Measurements from ENCODE around the gene MOB3A.

MOB3A gene

DNA sequence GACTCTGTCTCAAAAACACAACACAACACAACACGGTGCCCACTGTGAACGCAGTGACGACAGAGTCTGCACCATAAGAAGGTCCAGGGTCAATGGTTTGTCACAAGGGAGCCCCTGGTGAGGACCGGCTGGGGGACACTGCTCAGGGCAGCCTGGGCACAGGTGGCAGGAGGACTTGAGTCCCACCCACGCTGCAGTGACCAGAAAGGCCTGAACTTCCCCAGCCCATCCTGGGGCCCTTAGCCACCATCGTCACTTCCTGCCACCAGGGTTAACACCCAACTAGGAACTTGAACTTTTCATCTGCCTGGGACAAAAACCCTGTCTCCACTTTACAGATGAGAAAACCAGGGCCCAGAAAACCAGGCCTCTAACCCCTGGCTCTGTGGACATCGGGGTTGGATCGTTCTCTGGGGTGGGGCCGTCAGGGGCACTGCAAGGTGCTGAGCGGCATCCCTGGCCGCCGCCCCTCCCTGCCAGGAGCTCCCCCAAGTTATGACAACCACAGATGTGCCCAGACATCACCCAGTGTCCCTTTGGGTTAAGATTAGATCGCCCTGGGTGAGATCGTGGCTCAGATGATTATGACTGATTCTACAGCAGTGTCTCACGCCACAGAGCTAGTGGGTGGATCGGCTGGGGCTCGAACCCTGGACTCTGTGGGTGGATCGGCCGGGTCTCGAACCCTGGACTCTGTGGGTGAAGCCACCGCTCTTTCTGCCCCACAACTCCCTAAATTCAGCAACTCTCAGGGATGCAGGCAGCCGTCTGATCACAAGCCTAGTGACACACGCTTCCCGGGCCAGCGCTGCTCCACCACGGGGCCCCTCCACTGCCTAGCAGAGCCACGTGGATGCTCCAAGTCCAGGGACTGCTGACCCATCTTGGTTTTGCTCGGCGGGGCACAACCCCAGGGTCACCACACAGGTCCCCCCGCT is 14.0 kb downstream of the MOB3A start:
- DNase-seq (ENCODE audit: low read depth): no peak

DNA sequence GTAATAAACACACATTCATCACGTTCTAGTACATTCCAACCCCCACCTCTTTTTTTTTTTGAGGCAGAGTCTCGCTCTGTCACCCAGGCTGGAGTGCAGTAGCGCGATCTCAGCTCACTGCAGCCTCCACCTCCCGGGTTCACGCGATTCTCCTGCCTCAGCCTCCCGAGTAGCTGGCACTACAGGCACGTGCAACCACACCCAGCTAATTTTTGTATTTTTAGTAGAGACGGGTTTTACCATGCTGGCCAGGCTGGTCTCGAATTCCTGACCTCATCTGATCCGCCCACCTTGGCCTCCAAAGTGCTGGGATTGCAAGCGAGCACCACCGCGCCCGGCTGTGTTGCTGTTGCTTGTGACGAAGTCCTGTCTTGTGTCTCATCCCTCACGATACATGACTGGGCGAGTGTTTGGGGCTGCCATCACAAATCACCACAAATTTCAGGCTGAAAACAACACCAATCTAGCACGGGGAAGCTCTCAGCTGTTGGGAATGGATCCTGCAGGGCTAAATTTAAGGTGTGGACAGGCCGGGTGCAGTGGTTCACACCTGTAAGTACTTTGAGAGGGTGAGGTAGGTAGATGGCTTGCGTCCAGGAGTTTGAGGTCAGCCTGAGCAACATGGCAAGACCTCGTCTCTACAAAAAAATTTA is 15.7 kb downstream of the MOB3A start:
- no peak for DNase-seq (ENCODE audit: low read depth)

DNA sequence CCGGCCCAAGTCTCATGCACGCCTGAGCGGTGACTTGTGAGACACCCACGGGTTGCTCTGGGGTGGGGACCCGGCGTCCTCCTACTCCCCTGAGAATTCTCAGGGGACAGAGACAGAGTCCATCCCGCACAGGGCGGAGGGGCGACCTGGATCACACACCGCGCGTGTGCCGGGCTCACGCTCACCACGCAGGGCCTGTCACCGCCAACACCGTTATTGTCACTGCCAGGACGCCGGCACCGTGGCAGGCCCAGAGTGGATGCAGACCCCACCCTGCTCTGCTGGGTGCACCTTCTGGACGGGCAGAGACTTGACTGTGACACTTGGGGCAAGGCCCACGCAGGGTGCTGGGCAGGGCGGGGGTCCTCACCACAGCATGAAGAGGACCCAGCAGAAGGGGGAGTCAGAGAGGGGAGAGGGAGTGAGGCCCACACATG is 16.2 kb downstream of the MOB3A start:
- no peak for DNase-seq (ENCODE audit: low read depth)

DNA sequence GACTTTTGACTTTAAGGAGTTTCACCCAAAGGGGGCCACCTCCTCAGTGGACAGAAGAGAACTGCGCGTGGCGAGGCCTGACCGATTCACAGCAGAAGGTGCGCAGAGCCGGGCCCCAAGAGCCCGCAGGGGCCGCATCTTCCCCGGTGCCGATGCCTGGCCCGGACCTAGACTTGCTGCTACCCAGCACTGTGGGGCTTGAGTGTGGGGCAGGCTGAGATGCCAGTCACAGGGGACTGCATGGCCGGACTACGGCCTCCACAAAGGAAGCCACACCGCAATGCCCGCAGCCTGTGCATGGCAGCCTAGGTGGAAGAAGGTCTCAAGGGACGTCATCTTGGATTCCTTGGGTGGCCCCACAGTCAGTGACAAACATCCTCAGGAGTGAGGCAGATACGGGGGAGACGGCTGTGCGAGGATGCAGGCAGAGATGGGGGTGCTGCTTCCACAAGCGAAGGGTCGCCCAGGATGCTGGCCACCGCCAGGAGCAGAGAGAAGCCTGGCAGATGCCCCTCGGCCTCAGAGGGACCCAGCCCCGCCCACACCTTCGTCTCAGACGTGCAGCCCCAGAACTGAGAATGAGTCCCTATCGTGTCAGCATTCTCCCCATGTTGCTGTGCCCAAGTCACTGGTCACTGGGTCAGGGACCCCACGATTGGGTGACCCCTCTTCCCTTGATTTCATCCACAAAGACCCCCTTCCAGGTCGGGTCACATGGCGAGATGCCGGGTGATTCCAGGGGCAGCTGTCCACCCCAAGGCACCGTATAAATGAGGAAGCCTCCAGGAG is 16.9 kb downstream of the MOB3A start:
- DNase-seq (ENCODE audit: low read depth): no peak

DNA sequence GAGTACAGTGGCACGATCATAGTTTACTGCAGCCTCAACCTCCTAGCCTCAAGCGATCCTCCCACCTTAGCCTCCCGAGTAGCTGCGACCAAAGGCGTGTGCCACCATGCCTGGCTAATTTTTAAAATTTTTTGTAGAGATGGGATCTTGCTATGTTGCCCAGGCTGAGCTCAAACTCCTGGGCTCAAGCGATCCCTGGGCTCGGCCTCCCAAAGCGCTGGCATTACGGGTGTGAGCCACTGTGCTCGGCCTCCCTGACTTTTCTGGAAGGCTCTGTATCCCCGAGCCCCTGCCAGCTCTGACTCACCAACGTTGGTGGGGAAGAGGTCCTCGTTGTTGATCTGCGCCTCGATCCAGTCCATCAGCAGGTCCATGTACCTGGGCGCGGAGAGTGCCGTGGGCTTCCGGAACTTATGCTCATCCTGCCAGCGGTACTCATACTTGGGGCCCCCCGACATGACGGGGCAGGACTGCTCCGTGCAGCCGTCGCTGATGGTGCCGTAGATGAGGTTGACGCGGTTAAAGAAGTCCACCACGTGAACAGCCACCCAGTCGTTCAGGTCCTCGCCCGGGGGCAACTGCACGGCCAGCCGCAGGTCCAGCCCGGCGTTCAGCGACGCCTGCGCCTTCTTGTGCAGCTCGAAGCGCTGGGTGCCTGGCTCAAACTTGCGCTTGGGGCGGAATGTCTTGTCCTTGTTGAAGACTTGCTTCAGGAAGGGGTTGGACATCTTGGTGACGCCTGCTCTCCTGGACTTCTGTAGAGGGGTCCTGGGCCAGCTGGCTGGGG is 18.1 kb downstream of the MOB3A start:
- DNase-seq (ENCODE audit: low read depth): no peak

DNA sequence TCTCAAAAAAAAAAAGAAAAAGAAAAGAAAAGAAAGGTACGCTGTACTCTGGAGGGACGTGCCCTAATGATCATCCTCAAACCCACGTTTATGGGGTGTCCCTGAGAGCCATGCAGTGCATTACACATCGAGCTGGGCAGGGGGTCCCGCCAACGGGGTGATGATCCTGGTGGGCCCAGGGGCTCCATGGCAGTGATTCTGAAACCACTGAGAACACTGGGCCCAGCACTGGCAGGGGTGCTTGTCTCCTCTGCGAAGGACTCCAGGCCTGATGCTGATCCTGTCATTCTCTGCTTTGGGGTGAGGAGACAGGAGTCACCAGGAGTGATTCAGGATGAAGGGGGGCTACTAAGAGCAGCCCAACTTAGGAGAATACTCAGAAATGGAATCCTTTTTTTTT is 18.7 kb downstream of the MOB3A start:
- DNase-seq (ENCODE audit: low read depth): no peak

DNA sequence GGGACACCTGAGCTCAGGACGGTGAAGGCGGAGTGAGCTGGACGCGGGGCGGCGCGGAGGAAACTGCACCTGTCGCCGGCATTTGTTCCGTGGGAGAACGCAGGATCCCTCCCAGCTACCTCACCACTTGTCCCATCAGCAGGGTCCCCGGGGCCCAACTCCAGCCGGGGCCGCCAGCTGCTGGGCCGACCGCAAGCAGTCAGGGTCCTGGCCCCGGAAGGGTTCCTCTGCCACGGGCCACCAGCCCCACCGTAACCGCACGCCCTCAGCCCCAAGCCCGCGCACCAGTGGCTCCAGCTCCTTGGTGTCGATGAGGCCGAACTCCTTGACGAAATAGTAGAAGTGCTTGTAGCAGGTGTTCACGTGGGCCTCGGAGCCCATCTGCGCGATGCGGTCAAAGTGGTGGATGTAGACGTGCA is 19.6 kb downstream of the MOB3A start:
- no peak for DNase-seq (ENCODE audit: low read depth)

DNA sequence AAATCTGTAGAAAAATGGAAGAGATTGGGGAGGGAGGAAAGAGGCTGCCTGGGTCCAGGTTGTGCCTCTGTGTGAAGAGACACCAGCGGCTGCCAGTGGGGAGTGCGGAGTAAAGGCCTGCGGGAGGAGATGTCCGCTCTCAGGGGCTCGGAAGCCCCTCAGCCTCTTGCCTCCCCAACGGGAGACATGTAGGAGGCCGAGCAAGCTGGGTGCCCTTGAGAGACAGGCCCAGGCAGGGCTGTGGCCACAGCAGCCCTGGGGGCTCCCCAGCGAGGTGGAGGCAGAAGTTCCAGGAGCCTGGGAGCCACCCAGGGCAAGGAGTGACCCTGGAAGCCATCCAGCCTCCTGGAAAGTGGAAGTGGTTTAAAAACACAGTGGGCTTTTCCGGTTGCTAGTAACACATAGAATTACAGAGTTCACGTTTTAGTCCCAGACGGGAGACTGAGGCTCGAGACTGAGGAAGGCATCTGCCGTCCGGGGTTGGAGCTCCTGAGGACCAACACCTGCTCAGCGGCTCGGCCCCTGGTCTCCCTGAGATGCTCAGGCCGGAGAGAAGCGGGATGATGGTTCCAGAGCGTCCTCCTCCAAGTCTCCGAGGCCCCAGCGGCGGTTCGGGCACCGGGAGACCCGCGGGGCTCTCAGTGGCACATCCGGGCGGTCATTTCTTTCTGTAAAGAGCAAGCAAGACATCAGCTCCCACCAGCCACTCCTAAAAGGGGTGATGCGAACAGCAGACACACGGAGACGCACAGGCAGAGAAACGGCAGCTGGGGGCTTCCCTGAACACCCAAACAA is 23.2 kb downstream of the MOB3A start:
- no peak for DNase-seq (ENCODE audit: low read depth)

DNA sequence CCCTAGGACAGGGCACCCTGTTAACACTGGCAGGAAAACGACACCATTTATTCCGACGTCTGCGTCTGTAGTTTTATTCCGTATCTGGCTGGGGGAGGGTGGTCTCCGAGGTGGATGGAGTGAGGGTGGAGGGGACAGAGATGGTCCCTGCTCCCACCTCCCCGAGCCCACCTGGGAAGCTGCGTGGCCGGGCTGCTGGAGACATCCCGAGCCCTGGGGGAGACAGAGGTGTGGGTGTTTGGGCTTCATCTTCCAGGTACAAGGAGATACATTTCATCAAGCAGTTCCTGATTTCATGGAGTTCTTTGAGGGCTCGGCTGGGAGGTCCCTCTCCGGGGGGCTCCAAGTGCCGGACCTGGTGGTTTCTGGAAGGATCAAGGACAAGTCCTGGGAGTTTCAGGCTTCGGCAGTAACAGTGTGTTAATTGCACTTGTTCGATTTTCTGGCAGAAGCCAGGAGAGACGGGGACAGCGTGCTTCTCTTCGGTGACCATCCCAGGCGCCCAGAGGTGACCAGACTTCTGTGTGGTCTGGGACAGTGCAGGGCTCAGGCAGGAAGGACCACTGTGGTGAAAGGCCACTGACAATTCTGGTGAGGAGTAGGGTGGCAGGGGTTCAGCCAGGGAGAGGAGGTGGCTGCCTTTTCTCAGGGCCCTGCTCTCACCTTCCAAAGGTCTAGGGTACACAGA is 25.0 kb downstream of the MOB3A start:
- DNase-seq (ENCODE audit: low read depth): no peak

DNA sequence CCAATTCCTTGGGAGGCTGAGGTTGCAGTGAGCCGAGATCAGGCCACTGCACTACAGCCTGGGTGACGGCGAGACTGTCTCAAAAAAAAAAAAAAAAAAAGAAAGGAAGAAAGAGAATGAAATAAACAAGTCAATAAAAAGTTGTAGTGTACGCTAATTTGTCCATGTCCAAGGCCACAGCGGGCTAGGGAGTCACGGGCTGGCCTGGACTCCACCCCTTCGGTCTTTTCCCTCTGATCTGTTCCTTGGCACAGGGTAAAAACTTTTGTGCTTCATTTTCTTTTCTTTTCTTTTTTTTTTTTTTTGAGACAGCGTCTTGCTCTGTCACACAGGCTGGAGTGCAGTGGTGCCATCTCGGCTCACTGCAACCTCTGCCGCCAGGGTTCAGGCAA is 25.7 kb downstream of the MOB3A start:
- no peak for DNase-seq (ENCODE audit: low read depth)

DNA sequence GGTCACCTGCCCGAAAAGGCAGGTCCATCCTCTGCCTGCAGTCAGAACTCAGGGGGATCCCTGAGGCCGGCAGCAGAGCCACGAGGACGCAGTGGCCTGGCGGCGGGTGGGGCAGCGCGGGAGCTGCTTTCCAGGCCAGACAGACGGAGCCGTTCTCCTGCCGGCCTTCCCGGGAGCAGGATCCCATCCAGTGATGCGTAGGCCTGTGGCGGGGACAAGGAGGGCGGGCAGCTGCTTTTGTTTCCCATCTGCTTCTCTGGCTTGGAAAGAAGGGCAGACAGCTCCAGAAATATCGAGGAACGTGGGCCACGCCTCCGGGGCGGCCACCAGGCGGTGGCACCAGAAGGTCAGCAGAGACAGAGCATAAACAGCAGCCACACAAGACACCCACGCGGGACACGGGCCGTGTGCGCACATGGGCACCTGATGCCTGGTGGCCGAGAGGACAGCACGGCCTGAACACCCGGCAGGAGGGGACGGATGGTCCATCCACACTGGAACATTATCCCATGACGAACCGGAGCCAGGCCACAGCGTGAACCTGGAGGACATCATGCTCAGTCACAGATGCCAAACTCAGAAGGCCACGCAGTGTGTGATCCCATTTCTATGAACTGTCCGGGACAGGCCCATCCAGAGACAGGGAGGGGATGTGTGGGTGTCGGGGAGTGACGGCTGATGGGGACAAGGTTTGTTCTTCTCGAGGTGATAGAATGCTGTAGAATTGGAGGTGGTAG is 31.2 kb downstream of the MOB3A start:
- no peak for DNase-seq (ENCODE audit: low read depth)

DNA sequence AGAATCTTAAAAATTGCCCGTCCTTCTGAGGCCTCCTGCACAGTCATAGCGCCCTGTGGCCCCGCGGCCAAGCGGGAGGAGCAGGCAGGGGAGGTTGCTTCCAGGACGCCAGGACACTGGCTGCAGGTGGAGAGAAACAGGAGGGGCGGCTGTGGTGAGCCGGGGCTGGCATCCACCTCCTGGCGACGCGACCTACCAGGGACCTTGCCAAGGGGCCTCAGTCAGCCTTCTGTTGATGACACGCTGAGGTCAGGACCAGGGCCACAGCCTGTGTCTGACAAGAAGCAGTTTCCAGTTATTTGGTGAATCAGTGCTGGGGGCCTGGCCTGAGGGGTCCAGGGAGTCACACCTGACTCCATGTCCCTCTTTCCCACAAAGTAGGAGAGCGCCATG is 31.7 kb downstream of the MOB3A start:
- no peak for DNase-seq (ENCODE audit: low read depth)

DNA sequence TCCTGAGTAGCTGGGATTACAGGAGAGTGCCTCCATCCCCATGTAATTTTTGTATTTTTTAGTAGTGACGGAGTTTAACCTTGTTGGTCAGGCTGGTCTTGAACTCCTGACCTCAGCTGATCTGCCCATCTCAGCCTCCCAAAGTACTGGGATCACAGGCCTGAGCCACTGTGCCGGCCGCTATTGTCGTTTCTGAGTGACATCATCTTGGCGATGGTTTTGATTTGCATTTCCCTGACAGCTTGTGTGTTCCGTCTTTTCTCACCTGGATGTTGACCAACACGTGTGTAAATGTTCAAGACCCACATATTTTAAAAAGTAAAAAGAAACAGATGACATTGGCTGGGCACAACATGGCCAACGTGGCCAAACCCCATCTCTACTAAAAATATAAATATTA is 32.3 kb downstream of the MOB3A start:
- no peak for DNase-seq (ENCODE audit: low read depth)

DNA sequence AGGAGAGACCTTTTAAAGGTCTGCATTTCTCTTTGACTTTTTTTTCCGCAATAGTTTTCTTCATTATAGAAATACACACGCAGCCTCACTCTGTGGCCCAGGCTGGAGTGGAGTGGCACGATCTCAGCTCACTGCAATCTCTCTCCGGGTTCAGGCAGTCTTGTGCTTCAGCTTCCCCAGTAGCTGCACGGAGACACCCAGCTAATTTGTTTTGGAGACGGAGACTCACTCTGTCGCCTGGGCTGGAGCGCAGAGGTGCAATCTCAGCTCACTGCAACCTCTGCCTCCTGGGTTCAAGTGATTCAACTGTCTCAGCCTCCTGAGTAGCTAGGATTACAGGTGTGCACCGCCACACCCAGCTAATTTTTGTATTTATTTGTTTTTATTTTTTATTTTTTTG is 33.4 kb downstream of the MOB3A start:
- DNase-seq (ENCODE audit: low read depth): no peak

DNA sequence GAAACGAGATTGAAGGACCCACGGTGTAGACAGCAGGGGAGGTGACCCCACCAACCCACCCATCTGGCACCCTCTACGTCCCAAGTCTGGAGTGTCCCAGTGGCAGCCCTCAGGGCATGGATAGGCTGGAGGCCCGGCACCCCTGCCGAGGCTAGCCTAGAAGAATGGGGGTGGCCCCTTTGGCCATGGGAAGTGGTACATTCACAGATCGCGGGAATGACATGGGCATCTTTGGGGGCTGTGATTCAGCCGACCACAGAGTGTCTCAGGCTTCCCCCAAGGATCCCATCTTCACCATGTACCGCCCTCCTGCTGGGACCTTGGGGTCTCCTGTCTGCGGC is 33.8 kb downstream of the MOB3A start:
- no peak for DNase-seq (ENCODE audit: low read depth)

DNA sequence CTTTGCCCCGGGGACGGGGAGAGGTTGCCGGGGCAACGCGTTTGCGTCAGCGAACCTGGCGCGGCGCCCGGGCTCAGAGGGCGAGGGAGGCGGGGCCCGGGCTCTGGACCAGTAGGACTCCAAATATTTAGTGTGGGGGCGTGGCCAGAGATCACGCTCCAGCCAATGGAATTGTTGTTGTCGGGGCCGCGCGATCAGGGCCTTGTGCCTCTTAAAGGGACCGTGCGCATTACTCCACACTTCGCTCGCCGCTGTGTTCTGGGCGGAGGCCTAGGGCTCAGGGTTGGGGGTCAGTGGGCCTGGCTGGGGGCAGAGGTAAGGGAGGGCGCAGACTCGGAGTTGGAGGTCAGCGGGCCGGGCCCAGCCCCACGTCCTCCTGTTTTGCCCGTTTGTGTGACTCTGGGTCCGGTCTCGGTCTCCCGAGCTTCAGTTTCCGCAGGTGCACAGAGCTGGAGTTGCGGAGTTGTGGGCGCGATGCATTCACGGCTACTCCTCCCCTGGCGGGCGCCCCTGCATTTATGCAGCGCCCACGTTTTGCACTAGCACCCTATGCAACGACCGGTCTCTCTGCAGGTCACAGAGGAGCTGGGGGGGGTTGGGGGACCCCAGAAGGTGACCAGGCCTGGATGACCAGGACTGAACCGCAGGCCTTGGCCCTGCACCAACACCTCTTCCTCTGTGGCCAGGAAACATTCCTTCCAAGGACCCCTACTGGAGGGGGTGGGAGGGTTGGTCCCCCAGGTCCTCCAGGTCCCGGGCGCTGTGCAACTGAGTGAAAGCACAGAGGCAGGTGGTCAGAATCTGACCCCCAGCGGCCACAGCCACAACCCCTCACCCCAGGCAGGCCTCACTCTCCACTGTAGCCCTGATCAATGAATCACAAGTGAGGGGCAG is 34.4 kb downstream of the MOB3A start:
- DNase-seq (ENCODE audit: low read depth): peak; percentile 70

DNA sequence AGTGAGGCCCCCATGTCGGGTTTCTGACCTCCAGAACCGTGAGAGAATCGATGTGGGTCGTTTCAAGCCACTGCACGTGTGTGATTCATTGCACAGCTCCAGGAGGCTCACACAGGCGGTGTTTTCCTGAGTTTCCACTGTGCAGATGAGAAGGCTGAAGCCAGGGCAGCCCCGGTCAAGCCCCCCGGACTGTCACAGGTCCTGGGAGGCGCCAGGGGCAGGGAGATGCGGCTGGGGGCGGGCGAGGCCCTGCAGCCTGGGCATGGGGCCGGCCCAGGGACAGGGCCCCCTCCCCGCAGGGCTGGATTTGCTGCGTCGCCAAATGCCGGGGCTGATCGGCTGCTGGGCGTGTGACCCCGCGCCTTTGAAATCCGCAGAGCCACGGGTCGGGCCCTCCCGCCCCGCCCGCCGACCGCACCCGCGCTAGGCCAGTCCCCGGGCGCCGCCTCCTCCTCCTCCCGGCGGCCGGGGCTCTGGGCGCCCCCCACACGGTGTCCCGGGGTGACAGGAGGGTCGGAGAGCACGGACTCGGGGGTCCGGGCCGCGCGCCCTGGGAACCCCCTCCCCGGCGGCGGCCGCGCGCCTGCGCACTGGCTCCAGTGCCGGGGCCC is 35.1 kb downstream of the MOB3A start:
- no peak for DNase-seq (ENCODE audit: low read depth)

DNA sequence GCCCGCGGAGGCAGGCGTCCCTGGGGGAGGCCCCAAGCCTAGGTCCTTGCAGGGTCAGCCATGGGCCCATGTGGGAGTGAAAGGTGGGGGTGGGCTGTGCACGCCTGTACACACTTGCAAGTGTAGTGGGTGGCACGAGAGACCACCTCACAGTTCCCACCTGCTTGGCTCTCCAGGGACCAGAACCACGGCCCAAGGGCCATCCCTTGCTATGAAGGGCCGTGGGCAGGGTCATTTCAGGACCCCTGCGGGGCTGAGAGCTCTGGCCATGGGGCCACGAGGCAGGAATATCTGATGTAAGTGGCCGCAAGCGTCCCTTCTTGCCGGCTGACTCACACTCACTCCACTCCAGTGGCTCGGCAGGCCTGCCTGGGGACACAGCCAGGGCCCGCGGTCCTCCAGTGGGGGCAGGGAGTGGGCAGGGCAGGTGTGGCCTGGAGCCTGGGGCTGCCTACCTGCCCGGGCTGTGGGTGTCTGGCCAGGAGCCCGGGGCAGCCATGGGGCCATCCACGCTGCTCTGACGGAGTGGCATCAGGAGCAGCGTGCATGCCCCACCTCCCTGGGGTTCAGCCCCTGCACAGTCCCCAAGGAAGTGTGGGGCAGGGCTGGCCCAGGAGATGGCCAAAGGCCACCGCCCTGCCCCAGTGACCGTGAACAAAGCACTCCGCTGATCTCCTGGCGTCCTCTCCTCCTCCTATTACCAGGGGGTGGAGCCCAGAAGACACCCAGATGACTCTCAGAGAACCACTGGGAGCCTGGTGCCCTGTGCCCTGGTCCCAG is 36.5 kb downstream of the MOB3A start:
- no peak for DNase-seq (ENCODE audit: low read depth)

Data from non-pigmented ciliary epithelial cell (primary cell).